AG10803 (cell line): ENCODE measurements around the gene AMIGO3.

Experiments used
- DNase-seq: peaks from one replicate; pipeline ENCODE4 v3.0.0; 2010; ENCODE audit warnings: low read depth
- H3K4me3 ChIP-seq: 2 replicates; pipeline ENCODE4 v1.5.1; 2011; ENCODE audit warnings: mild to moderate bottlenecking, low read length, control low read depth
- CTCF ChIP-seq: conservative IDR thresholded peaks from 2 replicates; pipeline ENCODE4 v1.5.1; 2011; ENCODE audit warnings: mild to moderate bottlenecking, low read length, control low read depth, inconsistent platforms

The AMIGO3 gene

GRCh38 chr3:49733551-49733950 lies 14.1 kb upstream of the AMIGO3 start:
- peak; percentile 25 for DNase-seq
- no peak for TF ChIP-seq CTCF
- no peak overlapping the region for H3K4me3 ChIP-seq

DNA sequence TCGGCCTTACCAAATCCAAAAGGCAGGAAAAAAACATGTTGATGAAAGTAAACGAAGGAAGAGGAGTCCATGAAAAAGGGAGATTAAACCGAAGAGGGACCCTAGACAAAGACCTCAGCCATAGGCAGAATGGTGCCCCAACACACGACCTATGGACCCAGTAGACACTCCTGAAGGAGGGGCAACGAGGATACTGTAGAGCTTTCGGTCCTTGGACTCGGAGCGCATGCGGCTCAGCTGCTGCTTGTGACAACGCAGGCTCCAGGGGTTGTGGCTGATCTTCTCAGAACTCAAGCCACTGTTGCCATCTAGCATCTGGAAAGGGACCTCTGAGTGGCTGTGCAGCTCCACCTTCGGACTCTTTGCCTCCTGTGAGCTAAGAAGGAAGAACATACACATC lies 13.1 kb upstream of the AMIGO3 start:
- TF ChIP-seq CTCF: no peak
- DNase-seq: no peak

GRCh38 chr3:49729966-49730609 lies 10.6 kb upstream of the AMIGO3 start:
- no peak for DNase-seq
- no peak overlapping the region for H3K4me3 ChIP-seq
- TF ChIP-seq CTCF: no peak

More for the DNA sequence above, 13.1 kb upstream of the AMIGO3 start:
- no peak overlapping the region for H3K4me3 ChIP-seq

DNA sequence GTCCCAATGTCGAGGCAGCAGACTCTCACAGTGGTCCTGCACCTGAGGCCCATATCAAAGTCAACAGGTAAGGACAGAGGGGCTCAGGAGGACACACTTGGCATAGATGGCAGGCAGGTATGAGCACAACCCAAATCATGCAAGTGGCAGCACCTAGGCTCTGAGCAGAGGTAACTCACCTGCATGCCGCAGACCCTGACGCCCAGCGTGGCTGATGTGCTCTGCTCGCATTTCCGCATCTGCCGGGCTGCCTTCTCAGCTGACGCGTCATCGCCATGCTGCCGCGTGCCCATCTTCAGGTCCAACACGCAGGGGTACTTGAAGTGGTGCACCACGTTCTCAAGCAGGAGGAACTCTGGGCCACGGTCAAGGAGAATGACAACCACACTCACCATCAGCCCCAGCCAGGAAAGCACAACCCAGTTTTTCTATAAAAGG lies 8.5 kb upstream of the AMIGO3 start:
- H3K4me3 ChIP-seq: no peak overlapping the region
- no peak for TF ChIP-seq CTCF
- DNase-seq: no peak

DNA sequence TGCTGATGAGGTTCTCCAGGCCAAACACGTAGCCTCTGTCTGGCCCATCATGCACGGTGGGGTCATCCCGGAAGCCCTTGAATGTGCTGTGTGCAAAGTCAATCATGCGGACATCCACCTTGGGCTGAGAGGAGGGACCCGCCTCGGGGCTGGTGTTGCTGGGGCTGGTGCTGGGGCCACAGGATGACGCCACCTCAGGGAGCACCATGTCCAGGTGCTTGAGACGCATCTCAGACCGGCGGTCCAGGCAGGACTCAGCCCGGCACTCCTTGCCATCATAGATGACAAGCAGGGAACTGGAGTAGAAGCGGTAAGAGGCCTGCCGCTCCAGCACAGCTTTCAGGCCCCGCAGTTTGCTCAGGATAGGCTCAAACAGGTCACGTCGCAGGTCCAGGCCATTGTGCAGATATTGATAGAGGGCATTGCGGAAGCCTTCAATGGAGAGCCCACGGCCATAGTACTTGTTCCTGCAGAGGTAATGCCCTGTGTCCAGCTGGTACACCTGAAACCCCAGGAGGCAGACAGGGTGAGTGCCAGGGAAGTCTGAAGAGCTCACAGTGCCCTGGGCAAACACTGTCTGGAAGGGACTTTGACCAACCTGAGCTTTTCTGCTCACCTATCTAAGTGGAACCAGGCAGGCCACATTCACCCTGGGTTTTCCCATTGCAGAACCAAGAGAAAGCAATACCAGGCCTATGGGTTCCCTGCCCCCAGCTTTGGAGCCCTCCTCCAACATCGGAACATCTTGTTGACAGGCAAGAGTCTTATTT lies 7.9 kb upstream of the AMIGO3 start:
- no peak for DNase-seq
- no peak for TF ChIP-seq CTCF
- no peak overlapping the region for H3K4me3 ChIP-seq

- no peak for TF ChIP-seq CTCF
- no peak overlapping the region for H3K4me3 ChIP-seq
- DNase-seq: no peak
Observed at GRCh38 chr3:49725906-49726681, 6.6 kb upstream of the AMIGO3 start.

- no peak for TF ChIP-seq CTCF
- no peak for DNase-seq
- H3K4me3 ChIP-seq: peak overlapping the region; percentile 64
Observed at GRCh38 chr3:49724586-49724985, 5.1 kb upstream of the AMIGO3 start.
